Stomach (tissue), 9 donors: ENCODE measurements around the gene PDE4DIP. TPM values are rescaled to one million over a fixed set of nuclear protein-coding genes. Genes with fewer than 3 reads are reported as not detected.
"Not testable (repeated sequence)": the region's sequence is repeated elsewhere in the genome, so short reads cannot be mapped to it uniquely, and the experiment has no call there.

Experiments used
- DNase-seq, 2 donors: peaks; one replicate each; pipeline versions ENCODE4 v3.0.0 to v3.0.0-alpha.2; 2013 to 2019
- H3K27ac ChIP-seq, 5 donors: fragments of 200-600 bp in 4 of 5; sonication (generic) in 4 of 5; one replicate each; pipeline ENCODE4 v1.5.1; 2013 to 2019; ENCODE audit warnings: mild to moderate bottlenecking in 1 of 5, moderate library complexity in 1 of 5
- H3K27me3 ChIP-seq, 3 donors: fragments of 200-600 bp; sonication (generic); one replicate each; pipeline ENCODE4 v1.5.1; 2017 to 2019; ENCODE audit warnings: mixed run types in 1 of 3
- H3K36me3 ChIP-seq, 4 donors: fragments of 200-600 bp; sonication (generic); 1 replicate in 3 of 4; 2 replicates in 1 of 4; pipeline ENCODE4 v1.5.1; 2016 to 2019
- H3K4me1 ChIP-seq, 4 donors: fragments of 200-600 bp; sonication (generic); one replicate each; pipeline ENCODE4 v1.5.1; 2016 to 2019
- H3K4me3 ChIP-seq, 4 donors: fragments of 200-600 bp; sonication (generic) in 3 of 4; one replicate each; pipeline ENCODE4 v1.5.1; 2016 to 2019; ENCODE audit warnings: mild to moderate bottlenecking in 1 of 4
- H3K9me3 ChIP-seq, 4 donors: fragments of 200-600 bp; sonication (generic); one replicate each; pipeline ENCODE4 v1.5.1; 2016 to 2019
- WGBS, 5 donors: extraction: QIAGEN DNeasy Blood & Tissue Kit in 3 of 5; methylation state at CpG; one replicate each; pipeline versions ENCODE4 v1.1.5 to v1.1.7; 2013 to 2018; 5-methylcytosine and 5-hydroxymethylcytosine counted together
- intact Hi-C: fragments of 100-400 bp; cut with DNase I; formaldehyde crosslinking; loops from one replicate; pipeline ENCODE4 v1.15.1; 2023; ENCODE audit warnings: low total_unique reads
- polyA plus RNA-seq, 3 donors: library from polyadenylated mRNA; stranded (reverse); fragments of 200-250 nt; gene quantifications; one replicate each; pipeline ENCODE4 v1.2.3, GENCODE V29; 2013
- total RNA-seq, 5 donors: library from RNA; depleted of rRNA; stranded (reverse); fragments of >200 nt; gene quantifications; one replicate each; pipeline versions ENCODE4 v1.1.0 to v1.2.3, GENCODE V29; 2014 to 2016
- donor health status: healthy with polysubstance abuse.
- donor health status: Bipolar disorder and iron deficiency.
- donor health status: healthy.

PDE4DIP gene
- total and polyA plus RNA-seq, 8 donors, result 16.5 to 210 (median 57.3) TPM

- intact Hi-C loops, H3K27ac ChIP-seq, H3K9me3 ChIP-seq, H3K27me3 ChIP-seq, H3K4me3 ChIP-seq, DNase-seq, H3K4me1 ChIP-seq: not testable (repeated sequence)
- peaks cover 0 to 24% (median 19%) of the 10 kb centered on the region in 4 donors for H3K36me3 ChIP-seq
- 0 to 20% (median 12%) methylated on average over 1 of the region's 2 CpGs for WGBS, 5 donors
Observed at GRCh38 chr1:148966084-148966483, 121.9 kb downstream of the PDE4DIP start.

GRCh38 chr1:148967580-148967979, 123.4 kb downstream of the PDE4DIP start:
- WGBS, 5 donors, result 59 to 100% methylated on average over 1 to 2 of the region's 2 CpGs; no CpG with 5 or more reads in 3 of the 5 donors
- H3K4me1 ChIP-seq, intact Hi-C loops, H3K9me3 ChIP-seq, DNase-seq, H3K4me3 ChIP-seq, H3K27me3 ChIP-seq, H3K27ac ChIP-seq: not testable (repeated sequence)
- peaks cover 0 to 22% (median 17%) of the 10 kb centered on the region in 4 donors for H3K36me3 ChIP-seq

GRCh38 chr1:148968682-148969081, 124.5 kb downstream of the PDE4DIP start:
- H3K4me3 ChIP-seq, DNase-seq, H3K27me3 ChIP-seq, H3K9me3 ChIP-seq, H3K27ac ChIP-seq, intact Hi-C loops, H3K4me1 ChIP-seq: not testable (repeated sequence)
- peaks cover 0 to 17% (median 12%) of the 10 kb centered on the region in 4 donors for H3K36me3 ChIP-seq
- 70 to 96% (median 92%) methylated on average over 3 of the region's 3 CpGs for WGBS, 5 donors

GRCh38 chr1:148969126-148969525, 124.9 kb downstream of the PDE4DIP start:
- intact Hi-C loops, DNase-seq, H3K27me3 ChIP-seq, H3K4me3 ChIP-seq, H3K27ac ChIP-seq, H3K9me3 ChIP-seq, H3K4me1 ChIP-seq: not testable (repeated sequence)
- WGBS, 5 donors, result 75 to 95% (median 85%) methylated on average over 1 to 2 of the region's 5 CpGs; no CpG with 5 or more reads in 1 of the 5 donors
- peaks cover 0 to 17% (median 10%) of the 10 kb centered on the region in 4 donors for H3K36me3 ChIP-seq

- WGBS, 5 donors, result 56 to 97% (median 88%) methylated on average over 1 of the region's 1 CpG
Observed at GRCh38 chr1:148975453-148975852, 131.2 kb downstream of the PDE4DIP start.

GRCh38 chr1:148975866-148976537, 131.8 kb downstream of the PDE4DIP start:
- H3K27ac ChIP-seq, H3K27me3 ChIP-seq, DNase-seq, H3K4me3 ChIP-seq, intact Hi-C loops, H3K9me3 ChIP-seq, H3K4me1 ChIP-seq: not testable (repeated sequence)
- H3K36me3 ChIP-seq, result peaks cover 23 to 46% (median 37%) of the 10 kb centered on the region in 4 donors
- 62 to 83% (median 68%) methylated on average over 1 of the region's 1 CpG for WGBS, 5 donors

More at GRCh38 chr1:148975453-148975852, 131.2 kb downstream of the PDE4DIP start:
- DNase-seq, H3K27ac ChIP-seq, H3K9me3 ChIP-seq, H3K27me3 ChIP-seq, H3K4me3 ChIP-seq, H3K4me1 ChIP-seq, intact Hi-C loops: not testable (repeated sequence)
- H3K36me3 ChIP-seq, result peaks cover 20 to 40% (median 32%) of the 10 kb centered on the region in 4 donors

- intact Hi-C loops, result not testable (repeated sequence)
Observed at GRCh38 chr1:148977785-148978184, 133.6 kb downstream of the PDE4DIP start.

GRCh38 chr1:148989378-148989777, 145.2 kb downstream of the PDE4DIP start:
- H3K9me3 ChIP-seq, intact Hi-C loops, H3K4me1 ChIP-seq, H3K27ac ChIP-seq, H3K27me3 ChIP-seq, H3K36me3 ChIP-seq, DNase-seq, H3K4me3 ChIP-seq: not testable (repeated sequence)
- WGBS, 5 donors, result 56 to 74% (median 62%) methylated on average over 3 of the region's 3 CpGs

More at GRCh38 chr1:148977785-148978184, 133.6 kb downstream of the PDE4DIP start:
- H3K4me3 ChIP-seq, H3K27me3 ChIP-seq, H3K4me1 ChIP-seq, H3K27ac ChIP-seq, DNase-seq, H3K9me3 ChIP-seq: not testable (repeated sequence)
- 86 to 100% (median 98%) methylated on average over 1 of the region's 1 CpG for WGBS, 5 donors
- peaks cover 35 to 63% (median 55%) of the 10 kb centered on the region in 4 donors for H3K36me3 ChIP-seq

- H3K36me3 ChIP-seq, H3K27ac ChIP-seq, H3K4me3 ChIP-seq, DNase-seq, intact Hi-C loops, H3K4me1 ChIP-seq, H3K27me3 ChIP-seq, H3K9me3 ChIP-seq: not testable (repeated sequence)
- 36 to 63% (median 38%) methylated on average over 5 to 6 of the region's 7 CpGs for WGBS, 5 donors
Observed at GRCh38 chr1:148990233-148990788, 146.1 kb downstream of the PDE4DIP start.

GRCh38 chr1:148991818-148992217, 147.6 kb downstream of the PDE4DIP start:
- intact Hi-C loops, H3K36me3 ChIP-seq, H3K4me1 ChIP-seq, H3K9me3 ChIP-seq, H3K27ac ChIP-seq, H3K27me3 ChIP-seq, H3K4me3 ChIP-seq, DNase-seq: not testable (repeated sequence)
- WGBS, 5 donors, result 83 to 100% (median 95%) methylated on average over 1 of the region's 2 CpGs

GRCh38 chr1:148992364-148992763, 148.1 kb downstream of the PDE4DIP start:
- intact Hi-C loops, DNase-seq: not testable (repeated sequence)
- whole genome bisulfite sequencing, 5 donors, result 69 to 96% (median 78%) methylated on average over 1 of the region's 2 CpGs

More at GRCh38 chr1:148992364-148992763, 148.1 kb downstream of the PDE4DIP start:
- not testable (repeated sequence) for H3K27ac ChIP-seq, H3K4me1 ChIP-seq, H3K27me3 ChIP-seq, H3K36me3 ChIP-seq, H3K9me3 ChIP-seq, H3K4me3 ChIP-seq
